ENCODE data around the gene COL5A2.

Gene COL5A2

GRCh38 chr2:189014449-189015138, 165.0 kb downstream of the COL5A2 start:
- ChIA-PET CTCF (interaction anchor here (0.6 kb wide), 1 partner anchor 485 kb away, joined by 3 read pairs; no protein-coding TSS in a partner anchor), POLR2A (ENCODE audit: low non-redundant PET) (no interaction called here)
- H3K27ac ChIP-seq, result no peak overlapping the region
- no peak for TF ChIP-seq CTCF (conservative IDR thresholded peaks at IDR 0.05; ENCODE audit: low read depth)
- DNase-seq (ENCODE audit: low spot score), result no peak

GRCh38 chr2:189013671-189014448, 165.7 kb downstream of the COL5A2 start:
- ChIA-PET CTCF (interaction anchor here (0.6 kb wide), 1 partner anchor 484 kb away, joined by 3 read pairs; no protein-coding TSS in a partner anchor), POLR2A (ENCODE audit: low non-redundant PET) (no interaction called here)
- no peak overlapping the region for H3K27ac ChIP-seq
- DNase-seq (ENCODE audit: low spot score), result no peak
- no peak for TF ChIP-seq CTCF (conservative IDR thresholded peaks at IDR 0.05; ENCODE audit: low read depth)

GRCh38 chr2:189013031-189013430, 166.5 kb downstream of the COL5A2 start:
- no peak for DNase-seq (ENCODE audit: low spot score)
- ChIA-PET CTCF (no interaction called here), POLR2A (ENCODE audit: low non-redundant PET) (no interaction called here)
- no peak for TF ChIP-seq CTCF (conservative IDR thresholded peaks at IDR 0.05; ENCODE audit: low read depth)
- no peak overlapping the region for H3K27ac ChIP-seq

- no peak overlapping the region for H3K27ac ChIP-seq
- CTCF ChIA-PET, result no interaction called here
- DNase-seq (ENCODE audit: low spot score), result no peak
- no peak for TF ChIP-seq CTCF (conservative IDR thresholded peaks at IDR 0.05; ENCODE audit: low read depth)
- POLR2A ChIA-PET (ENCODE audit: low non-redundant PET), result no interaction called here
Observed at GRCh38 chr2:189012351-189012750, 167.2 kb downstream of the COL5A2 start.

- no peak for DNase-seq (ENCODE audit: low spot score)
- ChIA-PET POLR2A (ENCODE audit: low non-redundant PET) (no interaction called here), CTCF (interaction anchor here (0.5 kb wide), 1 partner anchor 269 kb away, joined by 4 read pairs; no protein-coding TSS in a partner anchor)
- TF ChIP-seq CTCF (conservative IDR thresholded peaks at IDR 0.05; ENCODE audit: low read depth), result no peak
- H3K27ac ChIP-seq, result no peak overlapping the region
Observed at GRCh38 chr2:189010536-189010935, 169.0 kb downstream of the COL5A2 start.

GRCh38 chr2:189008555-189009262, 170.9 kb downstream of the COL5A2 start:
- no peak overlapping the region for H3K27ac ChIP-seq
- DNase-seq (ENCODE audit: low spot score), result no peak
- CTCF ChIA-PET, result no interaction called here
- no peak for TF ChIP-seq CTCF (conservative IDR thresholded peaks at IDR 0.05; ENCODE audit: low read depth)
- POLR2A ChIA-PET (ENCODE audit: low non-redundant PET), result no interaction called here
